Caco-2 (cell line): Measurements from ENCODE around the gene IQCB1. TPM values are rescaled to one million over a fixed set of nuclear protein-coding genes. Genes with fewer than 3 reads are reported as not detected.

Source experiments
- BruUV-seq: library from RNA; stranded (reverse); fragments of 400-500 nt; replicated peaks from 2 replicates; lab custom pipeline; 2021; lab: Mats Ljungman, UMichigan
- CTCF ChIA-PET: fragments of 300-600 bp; sonication (Branson Sonifier 250); formaldehyde crosslinking; loops from one replicate; lab custom pipeline; 2022; ENCODE audit warnings: antibody characterized with exemption; lab: Charles Lee
- POLR2A ChIA-PET: fragments of 300-600 bp; sonication (Branson Sonifier 250); formaldehyde crosslinking; loops from one replicate; lab custom pipeline; 2022; ENCODE audit warnings: antibody characterized with exemption; lab: Charles Lee
- DNase-seq, 2 experiments: peaks; one replicate each; pipeline versions ENCODE4 v3.0.0 to v3.0.0-alpha.2; 2020 to 2022
- H3K27me3 ChIP-seq: replicated peaks from 2 replicates; pipeline ENCODE4 v1.6.0; 2011; ENCODE audit warnings: low read length; ENCODE audit not compliant: control insufficient read depth, insufficient read depth
- H3K36me3 ChIP-seq: 2 replicates; pipeline ENCODE4 v1.5.1; 2011; ENCODE audit warnings: low read length; ENCODE audit not compliant: control insufficient read depth, insufficient read depth
- H3K4me1 ChIP-seq: fragments of 250-450 bp; sonication (Bioruptor Pico); 2 replicates; pipeline ENCODE4 v1.5.1; 2020; ENCODE audit warnings: mild to moderate bottlenecking
- H3K4me3 ChIP-seq: 2 replicates; pipeline ENCODE4 v1.5.1; 2011; ENCODE audit warnings: low read depth, mild to moderate bottlenecking, control low read depth, low read length
- H3K9me3 ChIP-seq: fragments of 250-450 bp; sonication (Bioruptor Pico); 2 replicates; pipeline ENCODE4 v1.5.1; 2020; ENCODE audit warnings: mild to moderate bottlenecking, moderate library complexity
- H3K27ac Mint-ChIP-seq: one replicate; pipeline ENCODE4 v1.8.0; 2022; ENCODE audit warnings: mixed read lengths; ENCODE audit not compliant: unreplicated experiment
- H3K27me3 Mint-ChIP-seq: one replicate; pipeline ENCODE4 v1.8.0; 2022; ENCODE audit warnings: mixed read lengths; ENCODE audit not compliant: insufficient read depth, unreplicated experiment
- H3K36me3 Mint-ChIP-seq: one replicate; pipeline ENCODE4 v1.8.0; 2022; ENCODE audit warnings: mild to moderate bottlenecking, mixed read lengths; ENCODE audit not compliant: insufficient read depth, unreplicated experiment
- H3K4me1 Mint-ChIP-seq: one replicate; pipeline ENCODE4 v1.8.0; 2022; ENCODE audit warnings: low read depth, mixed read lengths; ENCODE audit not compliant: unreplicated experiment
- H3K4me3 Mint-ChIP-seq: one replicate; pipeline ENCODE4 v1.8.0; 2022; ENCODE audit warnings: mild to moderate bottlenecking, moderate library complexity, mixed read lengths; ENCODE audit not compliant: unreplicated experiment
- H3K9me3 Mint-ChIP-seq: one replicate; pipeline ENCODE4 v1.8.0; 2022; ENCODE audit warnings: mixed read lengths; ENCODE audit not compliant: unreplicated experiment
- intact Hi-C: fragments of 100-400 bp; cut with micrococcal nuclease; formaldehyde crosslinking; loops from one replicate; pipeline ENCODE4 v1.10.0; 2022; ENCODE audit not compliant: unreplicated experiment
- total RNA-seq: library from RNA; stranded (reverse); gene quantifications from 2 replicates; pipeline ENCODE4 v1.2.3, GENCODE V29; 2022
- TF ChIP-seq, protein P1 (sequence below), 2 experiments: fragments of 200-600 bp in 1 of 2; IDR thresholded peaks; 1 replicate in 1 of 2; 2 replicates in 1 of 2; pipeline versions ENCODE4 v1.5.1 to v1.8.0; 2011 to 2022; ENCODE audit warnings: antibody characterized with exemption in 1 of 2, control low read depth in 1 of 2, inconsistent platforms in 1 of 2, low read depth in 1 of 2, low read length in 1 of 2, mild to moderate bottlenecking in 1 of 2, moderate library complexity in 1 of 2; ENCODE audit not compliant: insufficient read depth in 1 of 2, severe bottlenecking in 1 of 2, unreplicated experiment in 1 of 2

Gene IQCB1
- total RNA-seq, 1 experiment from 2014 or later, result 36.4 TPM

DNA sequence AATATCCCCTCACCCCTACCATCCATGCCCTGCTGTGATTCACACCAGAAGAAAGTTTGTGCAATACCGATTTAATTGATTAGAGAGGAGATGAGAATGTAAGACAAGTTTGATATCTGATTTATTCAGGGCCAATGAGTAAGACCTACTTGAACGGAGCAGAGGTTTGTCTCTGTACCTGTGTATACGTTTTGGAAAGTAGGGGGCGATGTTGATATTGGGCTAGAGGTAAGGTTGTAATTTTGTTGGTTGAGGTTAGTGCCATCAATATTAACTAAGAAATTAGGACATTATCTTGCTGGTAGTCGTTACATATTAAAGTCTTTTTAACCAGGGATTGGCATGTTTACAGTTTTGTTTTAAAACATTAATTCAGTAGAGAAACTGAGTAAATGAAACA is 20.7 kb upstream of the IQCB1 start:
- TF ChIP-seq, protein P1, sequence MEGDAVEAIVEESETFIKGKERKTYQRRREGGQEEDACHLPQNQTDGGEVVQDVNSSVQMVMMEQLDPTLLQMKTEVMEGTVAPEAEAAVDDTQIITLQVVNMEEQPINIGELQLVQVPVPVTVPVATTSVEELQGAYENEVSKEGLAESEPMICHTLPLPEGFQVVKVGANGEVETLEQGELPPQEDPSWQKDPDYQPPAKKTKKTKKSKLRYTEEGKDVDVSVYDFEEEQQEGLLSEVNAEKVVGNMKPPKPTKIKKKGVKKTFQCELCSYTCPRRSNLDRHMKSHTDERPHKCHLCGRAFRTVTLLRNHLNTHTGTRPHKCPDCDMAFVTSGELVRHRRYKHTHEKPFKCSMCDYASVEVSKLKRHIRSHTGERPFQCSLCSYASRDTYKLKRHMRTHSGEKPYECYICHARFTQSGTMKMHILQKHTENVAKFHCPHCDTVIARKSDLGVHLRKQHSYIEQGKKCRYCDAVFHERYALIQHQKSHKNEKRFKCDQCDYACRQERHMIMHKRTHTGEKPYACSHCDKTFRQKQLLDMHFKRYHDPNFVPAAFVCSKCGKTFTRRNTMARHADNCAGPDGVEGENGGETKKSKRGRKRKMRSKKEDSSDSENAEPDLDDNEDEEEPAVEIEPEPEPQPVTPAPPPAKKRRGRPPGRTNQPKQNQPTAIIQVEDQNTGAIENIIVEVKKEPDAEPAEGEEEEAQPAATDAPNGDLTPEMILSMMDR (IDR thresholded peaks at IDR 0.05; ENCODE audit: insufficient read depth in 1 of 2, low read depth in 1 of 2, low read length in 1 of 2, severe bottlenecking in 1 of 2, unreplicated experiment in 1 of 2), result peak; percentile 34 to 40
- Histone ChIP-seq H3K36me3 (no peaks in the 10 kb centered on the region), H3K9me3 (no peaks in the 10 kb centered on the region), H3K27me3 (no peaks in the 10 kb centered on the region), H3K4me3 (no peak overlapping the region), H3K4me1 (no peaks in the 10 kb centered on the region)
- intact Hi-C loops, result loop anchor here (1.0 to 10.0 kb wide), 3 partner anchors 135 to 403 kb away; no protein-coding TSS in a partner anchor
- Mint-ChIP-seq H3K27me3 (no peaks in the 10 kb centered on the region), H3K4me1 (no peaks in the 10 kb centered on the region), H3K9me3 (no peaks in the 10 kb centered on the region), H3K36me3 (no peaks in the 10 kb centered on the region), H3K27ac (no peak overlapping the region), H3K4me3 (no peak overlapping the region)
- DNase-seq, result peak in 1 of 2 experiments; percentile 55
- CTCF ChIA-PET, result no interaction called here
- POLR2A ChIA-PET, result no interaction called here
- BruUV-seq, result no TSS peak

DNA sequence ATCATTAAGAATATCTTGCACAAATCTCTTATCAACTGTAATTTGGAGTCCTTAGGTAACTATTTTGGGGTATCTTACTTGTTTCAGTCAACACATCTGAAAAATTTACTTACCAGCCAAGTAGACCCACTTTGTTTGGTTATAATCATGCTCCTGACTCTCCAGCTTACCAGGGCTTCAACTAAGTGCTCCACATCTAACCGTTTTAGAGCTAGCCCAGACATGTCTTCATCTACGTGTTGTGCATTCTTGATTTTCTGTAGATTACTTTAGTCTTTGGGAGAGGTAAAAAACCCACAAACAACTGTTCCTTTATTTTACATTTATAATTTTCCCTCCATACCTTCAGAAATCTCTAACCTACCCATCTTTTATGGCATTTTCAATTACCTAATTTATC is 17.4 kb upstream of the IQCB1 start:
- BruUV-seq, result no TSS peak
- POLR2A ChIA-PET, result no interaction called here

DNA sequence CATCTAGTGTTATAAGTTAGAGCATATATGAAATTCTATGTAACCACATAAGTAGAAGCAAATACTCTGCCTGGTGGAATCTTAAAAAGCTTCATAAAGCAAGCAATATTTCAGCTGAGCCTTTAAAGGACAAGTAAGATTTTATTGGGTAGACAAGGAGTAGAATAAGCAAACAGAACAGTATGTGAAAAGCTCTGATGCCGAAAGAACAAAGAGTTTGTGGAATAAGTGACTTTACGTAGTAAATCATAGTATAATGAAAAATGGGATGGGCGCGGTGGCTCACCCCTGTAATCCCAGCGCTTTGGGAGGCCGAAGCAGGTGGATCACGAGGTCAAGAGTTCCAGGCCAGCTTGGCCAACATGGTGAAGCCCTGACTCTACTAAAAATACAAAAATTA is 10.0 kb upstream of the IQCB1 start:
- Mint-ChIP-seq H3K4me1 (no peaks in the 10 kb centered on the region), H3K27me3 (no peaks in the 10 kb centered on the region), H3K4me3 (no peak overlapping the region), H3K36me3 (no peaks in the 10 kb centered on the region), H3K27ac (no peak overlapping the region), H3K9me3 (no peaks in the 10 kb centered on the region)
- Histone ChIP-seq H3K4me1 (no peaks in the 10 kb centered on the region), H3K9me3 (no peaks in the 10 kb centered on the region), H3K36me3 (no peaks in the 10 kb centered on the region), H3K27me3 (no peaks in the 10 kb centered on the region), H3K4me3 (no peak overlapping the region)
- intact Hi-C loops, result no loop called here
- CTCF ChIA-PET, result no interaction called here
- POLR2A ChIA-PET, result no interaction called here
- no peak for DNase-seq
- TF ChIP-seq, protein P1 (IDR thresholded peaks at IDR 0.05; ENCODE audit: insufficient read depth in 1 of 2, low read depth in 1 of 2, low read length in 1 of 2, severe bottlenecking in 1 of 2, unreplicated experiment in 1 of 2), result no peak
- no TSS peak for BruUV-seq

More for the DNA sequence above, 17.4 kb upstream of the IQCB1 start:
- Mint-ChIP-seq H3K36me3 (no peaks in the 10 kb centered on the region), H3K27ac (no peak overlapping the region), H3K27me3 (no peaks in the 10 kb centered on the region), H3K4me3 (no peak overlapping the region), H3K4me1 (no peaks in the 10 kb centered on the region), H3K9me3 (no peaks in the 10 kb centered on the region)
- Histone ChIP-seq H3K36me3 (no peaks in the 10 kb centered on the region), H3K9me3 (no peaks in the 10 kb centered on the region), H3K27me3 (no peaks in the 10 kb centered on the region), H3K4me1 (no peaks in the 10 kb centered on the region), H3K4me3 (no peak overlapping the region)
- no peak for DNase-seq
- TF ChIP-seq, protein P1 (IDR thresholded peaks at IDR 0.05; ENCODE audit: insufficient read depth in 1 of 2, low read depth in 1 of 2, low read length in 1 of 2, severe bottlenecking in 1 of 2, unreplicated experiment in 1 of 2), result no peak
- CTCF ChIA-PET, result no interaction called here
- intact Hi-C loops, result loop anchor here (10.0 kb wide), 1 partner anchor 243 kb away; no protein-coding TSS in a partner anchor
